ENCODE measurements around the gene CHRNE.

DNA sequence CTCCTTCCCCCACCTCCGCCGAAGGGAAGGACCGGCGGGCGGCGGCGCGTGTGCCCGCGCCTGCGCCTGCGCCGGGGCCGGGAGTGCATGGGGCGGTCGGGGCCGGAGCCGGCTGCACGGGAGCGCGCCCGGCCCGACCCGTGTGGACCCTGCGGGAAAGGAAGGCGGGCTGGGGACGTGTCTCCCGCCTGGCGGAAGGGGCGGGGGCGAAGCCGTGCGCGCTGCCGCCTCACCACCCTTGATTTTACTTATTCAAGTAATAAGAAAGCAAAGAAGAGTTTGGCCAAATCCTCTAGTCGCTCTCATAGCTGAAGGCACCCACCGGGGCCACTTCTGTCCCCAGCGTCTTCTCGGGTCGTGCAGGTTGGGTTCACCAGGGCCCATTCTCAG is 46.0 kb upstream of the CHRNE start:
- TF ChIP-seq, protein P1, sequence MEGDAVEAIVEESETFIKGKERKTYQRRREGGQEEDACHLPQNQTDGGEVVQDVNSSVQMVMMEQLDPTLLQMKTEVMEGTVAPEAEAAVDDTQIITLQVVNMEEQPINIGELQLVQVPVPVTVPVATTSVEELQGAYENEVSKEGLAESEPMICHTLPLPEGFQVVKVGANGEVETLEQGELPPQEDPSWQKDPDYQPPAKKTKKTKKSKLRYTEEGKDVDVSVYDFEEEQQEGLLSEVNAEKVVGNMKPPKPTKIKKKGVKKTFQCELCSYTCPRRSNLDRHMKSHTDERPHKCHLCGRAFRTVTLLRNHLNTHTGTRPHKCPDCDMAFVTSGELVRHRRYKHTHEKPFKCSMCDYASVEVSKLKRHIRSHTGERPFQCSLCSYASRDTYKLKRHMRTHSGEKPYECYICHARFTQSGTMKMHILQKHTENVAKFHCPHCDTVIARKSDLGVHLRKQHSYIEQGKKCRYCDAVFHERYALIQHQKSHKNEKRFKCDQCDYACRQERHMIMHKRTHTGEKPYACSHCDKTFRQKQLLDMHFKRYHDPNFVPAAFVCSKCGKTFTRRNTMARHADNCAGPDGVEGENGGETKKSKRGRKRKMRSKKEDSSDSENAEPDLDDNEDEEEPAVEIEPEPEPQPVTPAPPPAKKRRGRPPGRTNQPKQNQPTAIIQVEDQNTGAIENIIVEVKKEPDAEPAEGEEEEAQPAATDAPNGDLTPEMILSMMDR (IDR thresholded peaks at IDR 0.05; ENCODE audit: low read length): no peak
- no peak for TF ChIP-seq EZH2 (IDR thresholded peaks at IDR 0.05; ENCODE audit: borderline replicate concordance, low read length)
